Neural cell (in vitro differentiated cells): ENCODE data around the gene ITGAD.

Source experiments
- EP300 ChIP-seq: fragments of 450-650 bp; conservative IDR thresholded peaks from 2 replicates; pipeline ENCODE4 v1.6.1; 2014; ENCODE audit warnings: antibody characterized with exemption, mild to moderate bottlenecking, moderate library complexity; ENCODE audit not compliant: poor library complexity, severe bottlenecking
- EZH2 ChIP-seq: fragments of 200-600, 300-800 bp; shearing (Covaris generic), sonication (generic); IDR thresholded peaks from 2 replicates; pipeline ENCODE4 v1.6.1; 2014; ENCODE audit warnings: antibody characterized with exemption, low read length, borderline replicate concordance, mild to moderate bottlenecking; ENCODE audit not compliant: insufficient read depth, poor library complexity, severe bottlenecking
- POLR2AphosphoS5 ChIP-seq: IDR thresholded peaks from 2 replicates; pipeline ENCODE4 v1.6.1; 2012
- RAD21 ChIP-seq: fragments of 450-650 bp; conservative IDR thresholded peaks from 2 replicates; pipeline ENCODE4 v1.6.1; 2014; ENCODE audit warnings: antibody characterized with exemption, mild to moderate bottlenecking, moderate library complexity
- TF ChIP-seq, protein P1 (sequence below): fragments of 450-650 bp; IDR thresholded peaks from 2 replicates; pipeline ENCODE4 v1.5.1; 2014; ENCODE audit warnings: antibody characterized with exemption, mild to moderate bottlenecking, moderate library complexity; ENCODE audit not compliant: poor library complexity, severe bottlenecking
- TF ChIP-seq, protein P2 (sequence below): IDR thresholded peaks from 2 replicates; pipeline ENCODE4 v1.6.1; 2012; ENCODE audit warnings: borderline replicate concordance

DNA sequence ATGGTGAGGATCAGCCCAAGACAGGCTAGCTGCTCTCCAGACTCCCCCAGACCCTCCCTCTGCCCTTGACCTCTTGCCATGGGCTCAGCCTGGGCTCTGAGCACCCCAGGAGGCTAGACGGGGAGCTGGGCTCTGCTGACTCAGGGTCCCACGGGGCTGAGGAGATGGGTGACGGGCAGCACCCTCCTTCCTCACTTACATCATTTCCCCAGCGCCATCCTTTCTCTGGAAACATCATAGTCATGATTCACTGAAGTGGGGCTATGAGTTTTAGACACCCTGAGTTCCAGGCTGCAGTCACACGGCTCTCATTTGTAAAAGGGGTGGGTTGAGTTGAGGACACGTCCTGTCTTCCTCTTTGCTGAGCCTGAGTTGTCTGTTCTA is 41.2 kb upstream of the ITGAD start:
- TF ChIP-seq, protein P1, sequence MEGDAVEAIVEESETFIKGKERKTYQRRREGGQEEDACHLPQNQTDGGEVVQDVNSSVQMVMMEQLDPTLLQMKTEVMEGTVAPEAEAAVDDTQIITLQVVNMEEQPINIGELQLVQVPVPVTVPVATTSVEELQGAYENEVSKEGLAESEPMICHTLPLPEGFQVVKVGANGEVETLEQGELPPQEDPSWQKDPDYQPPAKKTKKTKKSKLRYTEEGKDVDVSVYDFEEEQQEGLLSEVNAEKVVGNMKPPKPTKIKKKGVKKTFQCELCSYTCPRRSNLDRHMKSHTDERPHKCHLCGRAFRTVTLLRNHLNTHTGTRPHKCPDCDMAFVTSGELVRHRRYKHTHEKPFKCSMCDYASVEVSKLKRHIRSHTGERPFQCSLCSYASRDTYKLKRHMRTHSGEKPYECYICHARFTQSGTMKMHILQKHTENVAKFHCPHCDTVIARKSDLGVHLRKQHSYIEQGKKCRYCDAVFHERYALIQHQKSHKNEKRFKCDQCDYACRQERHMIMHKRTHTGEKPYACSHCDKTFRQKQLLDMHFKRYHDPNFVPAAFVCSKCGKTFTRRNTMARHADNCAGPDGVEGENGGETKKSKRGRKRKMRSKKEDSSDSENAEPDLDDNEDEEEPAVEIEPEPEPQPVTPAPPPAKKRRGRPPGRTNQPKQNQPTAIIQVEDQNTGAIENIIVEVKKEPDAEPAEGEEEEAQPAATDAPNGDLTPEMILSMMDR: no peak
- TF ChIP-seq EP300 (no peak), EZH2 (no peak), POLR2AphosphoS5 (no peak), RAD21 (no peak)
- TF ChIP-seq, protein P2, sequence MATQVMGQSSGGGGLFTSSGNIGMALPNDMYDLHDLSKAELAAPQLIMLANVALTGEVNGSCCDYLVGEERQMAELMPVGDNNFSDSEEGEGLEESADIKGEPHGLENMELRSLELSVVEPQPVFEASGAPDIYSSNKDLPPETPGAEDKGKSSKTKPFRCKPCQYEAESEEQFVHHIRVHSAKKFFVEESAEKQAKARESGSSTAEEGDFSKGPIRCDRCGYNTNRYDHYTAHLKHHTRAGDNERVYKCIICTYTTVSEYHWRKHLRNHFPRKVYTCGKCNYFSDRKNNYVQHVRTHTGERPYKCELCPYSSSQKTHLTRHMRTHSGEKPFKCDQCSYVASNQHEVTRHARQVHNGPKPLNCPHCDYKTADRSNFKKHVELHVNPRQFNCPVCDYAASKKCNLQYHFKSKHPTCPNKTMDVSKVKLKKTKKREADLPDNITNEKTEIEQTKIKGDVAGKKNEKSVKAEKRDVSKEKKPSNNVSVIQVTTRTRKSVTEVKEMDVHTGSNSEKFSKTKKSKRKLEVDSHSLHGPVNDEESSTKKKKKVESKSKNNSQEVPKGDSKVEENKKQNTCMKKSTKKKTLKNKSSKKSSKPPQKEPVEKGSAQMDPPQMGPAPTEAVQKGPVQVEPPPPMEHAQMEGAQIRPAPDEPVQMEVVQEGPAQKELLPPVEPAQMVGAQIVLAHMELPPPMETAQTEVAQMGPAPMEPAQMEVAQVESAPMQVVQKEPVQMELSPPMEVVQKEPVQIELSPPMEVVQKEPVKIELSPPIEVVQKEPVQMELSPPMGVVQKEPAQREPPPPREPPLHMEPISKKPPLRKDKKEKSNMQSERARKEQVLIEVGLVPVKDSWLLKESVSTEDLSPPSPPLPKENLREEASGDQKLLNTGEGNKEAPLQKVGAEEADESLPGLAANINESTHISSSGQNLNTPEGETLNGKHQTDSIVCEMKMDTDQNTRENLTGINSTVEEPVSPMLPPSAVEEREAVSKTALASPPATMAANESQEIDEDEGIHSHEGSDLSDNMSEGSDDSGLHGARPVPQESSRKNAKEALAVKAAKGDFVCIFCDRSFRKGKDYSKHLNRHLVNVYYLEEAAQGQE: no peak
